Measurements from ENCODE around the gene PLPPR4. TPM values are rescaled to one million over a fixed set of nuclear protein-coding genes. Genes with fewer than 3 reads are reported as not detected.
A peak's percentile ranks its signal among the peaks of the same experiment; 100 is the strongest.

Gene PLPPR4
- total RNA-seq, 1 experiment from 2014 or later, result not detected

- H3K9me3 ChIP-seq (ENCODE audit: low read depth, low read length, poor library complexity, severe bottlenecking), result no peaks in the 10 kb centered on the region
- ChIA-PET POLR2A (ENCODE audit: low non-redundant PET) (no interaction called here), CTCF (no interaction called here)
- intact Hi-C loops (cut with micrococcal nuclease; ENCODE audit: unreplicated experiment), result no loop called here
- no peak overlapping the region for H3K4me3 ChIP-seq (ENCODE audit: low read depth, low read length, poor library complexity, severe bottlenecking)
- BruUV-seq (replicated peaks), result no TSS peak
- H3K27me3 ChIP-seq (replicated peaks; ENCODE audit: insufficient read depth, low read depth, low read length, poor library complexity), result no peaks in the 10 kb centered on the region
- H3K36me3 ChIP-seq (ENCODE audit: insufficient read depth, low read length, poor library complexity, severe bottlenecking), result no peaks in the 10 kb centered on the region
- no peak for DNase-seq (ENCODE audit: low spot score)
- peak; percentile 41; the same call in 1 of the 2 replicates for TF ChIP-seq CTCF (conservative IDR thresholded peaks at IDR 0.05; ENCODE audit: low read depth, low read length)
- no peak for TF ChIP-seq EZH2 (IDR thresholded peaks at IDR 0.05; ENCODE audit: borderline replicate concordance, low read depth, low read length, poor library complexity, severe bottlenecking)
- H3K27ac ChIP-seq (ENCODE audit: low read depth, low read length, poor library complexity, severe bottlenecking), result no peak overlapping the region
- H3K4me1 ChIP-seq (ENCODE audit: insufficient read depth, low read length, poor library complexity, severe bottlenecking), result no peaks in the 10 kb centered on the region
These were observed 62.1 kb downstream of the PLPPR4 start for GRCh38 chr1:99326215-99326949.

GRCh38 chr1:99327357-99327756, 63.1 kb downstream of the PLPPR4 start:
- H3K9me3 ChIP-seq (ENCODE audit: low read depth, low read length, poor library complexity, severe bottlenecking), result no peaks in the 10 kb centered on the region
- ChIA-PET CTCF (no interaction called here), POLR2A (ENCODE audit: low non-redundant PET) (no interaction called here)
- intact Hi-C loops (cut with micrococcal nuclease; ENCODE audit: unreplicated experiment), result no loop called here
- no peaks in the 10 kb centered on the region for H3K27me3 ChIP-seq (replicated peaks; ENCODE audit: insufficient read depth, low read depth, low read length, poor library complexity)
- H3K36me3 ChIP-seq (ENCODE audit: insufficient read depth, low read length, poor library complexity, severe bottlenecking), result no peaks in the 10 kb centered on the region
- no peak overlapping the region for H3K4me3 ChIP-seq (ENCODE audit: low read depth, low read length, poor library complexity, severe bottlenecking)
- H3K27ac ChIP-seq (ENCODE audit: low read depth, low read length, poor library complexity, severe bottlenecking), result no peak overlapping the region
- H3K4me1 ChIP-seq (ENCODE audit: insufficient read depth, low read length, poor library complexity, severe bottlenecking), result no peaks in the 10 kb centered on the region
- no peak for TF ChIP-seq CTCF (conservative IDR thresholded peaks at IDR 0.05; ENCODE audit: low read depth, low read length)
- no peak for TF ChIP-seq EZH2 (IDR thresholded peaks at IDR 0.05; ENCODE audit: borderline replicate concordance, low read depth, low read length, poor library complexity, severe bottlenecking)
- no peak for DNase-seq (ENCODE audit: low spot score)
- BruUV-seq (replicated peaks), result no TSS peak

- Histone ChIP-seq H3K4me3 (ENCODE audit: low read depth, low read length, poor library complexity, severe bottlenecking) (no peak overlapping the region), H3K27ac (ENCODE audit: low read depth, low read length, poor library complexity, severe bottlenecking) (no peak overlapping the region), H3K36me3 (ENCODE audit: insufficient read depth, low read length, poor library complexity, severe bottlenecking) (no peaks in the 10 kb centered on the region), H3K4me1 (ENCODE audit: insufficient read depth, low read length, poor library complexity, severe bottlenecking) (no peaks in the 10 kb centered on the region), H3K27me3 (replicated peaks; ENCODE audit: insufficient read depth, low read depth, low read length, poor library complexity) (no peaks in the 10 kb centered on the region), H3K9me3 (ENCODE audit: low read depth, low read length, poor library complexity, severe bottlenecking) (no peaks in the 10 kb centered on the region)
- DNase-seq (ENCODE audit: low spot score), result no peak
- BruUV-seq (replicated peaks), result no TSS peak
- CTCF ChIA-PET, result no interaction called here
- TF ChIP-seq EZH2 (IDR thresholded peaks at IDR 0.05; ENCODE audit: borderline replicate concordance, low read depth, low read length, poor library complexity, severe bottlenecking) (no peak), CTCF (conservative IDR thresholded peaks at IDR 0.05; ENCODE audit: low read depth, low read length) (no peak)
- POLR2A ChIA-PET (ENCODE audit: low non-redundant PET), result no interaction called here
- intact Hi-C loops (cut with micrococcal nuclease; ENCODE audit: unreplicated experiment), result no loop called here
These were observed 63.9 kb downstream of the PLPPR4 start for GRCh38 chr1:99328171-99328570.
